Measurements from ENCODE around the gene GUCD1. TPM values are rescaled to one million over a fixed set of nuclear protein-coding genes. Genes with fewer than 3 reads are reported as not detected.

GUCD1 gene
- total and polyA plus RNA-seq, 10 of the 15 experiments (the other 5 are each of a cell fraction or from before 2014, with no cell fraction given): 56.0 to 177 (median 88.2) TPM

- no peak for TF ChIP-seq ZNF592 (IDR thresholded peaks at IDR 0.05)
- peak; percentile 54; the same call in 1 of the 2 replicates for TF ChIP-seq ZSCAN29 (IDR thresholded peaks at IDR 0.05)
- peak; percentile 57; the same call in 1 of the 2 replicates for TF ChIP-seq MTA2 (IDR thresholded peaks at IDR 0.05; ENCODE audit: low read depth)
- peak; percentile 68 for TF ChIP-seq SIX5 (IDR thresholded peaks at IDR 0.05; ENCODE audit: low read depth, low read length, severe bottlenecking)
- peak; percentile 86 for TF ChIP-seq POLR2AphosphoS5 (IDR thresholded peaks at IDR 0.05; ENCODE audit: low read length)
- TF ChIP-seq CEBPB (IDR thresholded peaks at IDR 0.05; ENCODE audit: borderline replicate concordance in 1 of 2, low read depth in 2 of 2, low read length in 2 of 2): no peak
- no peak for TF ChIP-seq MTA3 (IDR thresholded peaks at IDR 0.05; ENCODE audit: borderline replicate concordance, low read length)
- TF ChIP-seq SPI1 (IDR thresholded peaks at IDR 0.05; ENCODE audit: borderline replicate concordance, insufficient read depth, low read depth, low read length): peak; percentile 32; the same call in 1 of the 2 replicates
- no peak for TF ChIP-seq ZNF274 (IDR thresholded peaks at IDR 0.05; ENCODE audit: insufficient read depth, insufficient read length)
- TF ChIP-seq ZZZ3 (IDR thresholded peaks at IDR 0.05; ENCODE audit: control insufficient read depth, insufficient read length, low read depth): no peak
- peak; percentile 59 for TF ChIP-seq MYC (IDR thresholded peaks at IDR 0.05; ENCODE audit: insufficient read depth, insufficient read length, insufficient replicate concordance, low read length, severe bottlenecking)
- TF ChIP-seq NFXL1 (IDR thresholded peaks at IDR 0.05; ENCODE audit: borderline replicate concordance): no peak
- peak; percentile 59 for TF ChIP-seq NR2C1 (IDR thresholded peaks at IDR 0.05)
- TF ChIP-seq, protein P1, sequence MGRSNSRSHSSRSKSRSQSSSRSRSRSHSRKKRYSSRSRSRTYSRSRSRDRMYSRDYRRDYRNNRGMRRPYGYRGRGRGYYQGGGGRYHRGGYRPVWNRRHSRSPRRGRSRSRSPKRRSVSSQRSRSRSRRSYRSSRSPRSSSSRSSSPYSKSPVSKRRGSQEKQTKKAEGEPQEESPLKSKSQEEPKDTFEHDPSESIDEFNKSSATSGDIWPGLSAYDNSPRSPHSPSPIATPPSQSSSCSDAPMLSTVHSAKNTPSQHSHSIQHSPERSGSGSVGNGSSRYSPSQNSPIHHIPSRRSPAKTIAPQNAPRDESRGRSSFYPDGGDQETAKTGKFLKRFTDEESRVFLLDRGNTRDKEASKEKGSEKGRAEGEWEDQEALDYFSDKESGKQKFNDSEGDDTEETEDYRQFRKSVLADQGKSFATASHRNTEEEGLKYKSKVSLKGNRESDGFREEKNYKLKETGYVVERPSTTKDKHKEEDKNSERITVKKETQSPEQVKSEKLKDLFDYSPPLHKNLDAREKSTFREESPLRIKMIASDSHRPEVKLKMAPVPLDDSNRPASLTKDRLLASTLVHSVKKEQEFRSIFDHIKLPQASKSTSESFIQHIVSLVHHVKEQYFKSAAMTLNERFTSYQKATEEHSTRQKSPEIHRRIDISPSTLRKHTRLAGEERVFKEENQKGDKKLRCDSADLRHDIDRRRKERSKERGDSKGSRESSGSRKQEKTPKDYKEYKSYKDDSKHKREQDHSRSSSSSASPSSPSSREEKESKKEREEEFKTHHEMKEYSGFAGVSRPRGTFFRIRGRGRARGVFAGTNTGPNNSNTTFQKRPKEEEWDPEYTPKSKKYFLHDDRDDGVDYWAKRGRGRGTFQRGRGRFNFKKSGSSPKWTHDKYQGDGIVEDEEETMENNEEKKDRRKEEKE (IDR thresholded peaks at IDR 0.05): no peak
- TF ChIP-seq CHD1 (IDR thresholded peaks at IDR 0.05; ENCODE audit: low read depth, low read length): no peak
- TF ChIP-seq TCF3 (IDR thresholded peaks at IDR 0.05; ENCODE audit: borderline replicate concordance, insufficient read depth, low read depth, low read length): no peak
- peak; percentile 99 for TF ChIP-seq LARP7 (IDR thresholded peaks at IDR 0.05)
- TF ChIP-seq EGR1 (IDR thresholded peaks at IDR 0.05; ENCODE audit: borderline replicate concordance in 1 of 2, low read depth in 2 of 2, low read length in 2 of 2): peak; percentile 31 to 92
- TF ChIP-seq ZNF622 (IDR thresholded peaks at IDR 0.05): no peak
- peak; percentile 25 for TF ChIP-seq FOS (IDR thresholded peaks at IDR 0.05; ENCODE audit: borderline replicate concordance, extremely low read depth, insufficient read length)
Measured at GRCh38 chr22:24555165-24556039, 464 bp upstream of the GUCD1 start, which contains the start of gene SNRPD3 (continued).

Measured in GM12878 (cell line).